Liver (tissue), 3 donors: Measurements from ENCODE around the gene LAG3.

ENCODE experiments used
- CTCF ChIP-seq: fragments of 150-350 bp; IDR thresholded peaks from 2 replicates; pipeline ENCODE4 v1.5.1; 2017; ENCODE audit warnings: improper control_type of control experiment, low read depth, low read length; ENCODE audit not compliant: missing input control
- JUND ChIP-seq, 2 donors: IDR thresholded peaks; 2 replicates each; pipeline ENCODE4 v1.6.1; 2016; ENCODE audit warnings: antibody characterized with exemption in 2 of 2
- RAD21 ChIP-seq, 2 donors: IDR thresholded peaks; 2 replicates each; pipeline ENCODE4 v1.6.1; 2016; ENCODE audit warnings: antibody characterized with exemption in 2 of 2, mild to moderate bottlenecking in 2 of 2
- donor health status: healthy.
- donor health status: healthy.

DNA sequence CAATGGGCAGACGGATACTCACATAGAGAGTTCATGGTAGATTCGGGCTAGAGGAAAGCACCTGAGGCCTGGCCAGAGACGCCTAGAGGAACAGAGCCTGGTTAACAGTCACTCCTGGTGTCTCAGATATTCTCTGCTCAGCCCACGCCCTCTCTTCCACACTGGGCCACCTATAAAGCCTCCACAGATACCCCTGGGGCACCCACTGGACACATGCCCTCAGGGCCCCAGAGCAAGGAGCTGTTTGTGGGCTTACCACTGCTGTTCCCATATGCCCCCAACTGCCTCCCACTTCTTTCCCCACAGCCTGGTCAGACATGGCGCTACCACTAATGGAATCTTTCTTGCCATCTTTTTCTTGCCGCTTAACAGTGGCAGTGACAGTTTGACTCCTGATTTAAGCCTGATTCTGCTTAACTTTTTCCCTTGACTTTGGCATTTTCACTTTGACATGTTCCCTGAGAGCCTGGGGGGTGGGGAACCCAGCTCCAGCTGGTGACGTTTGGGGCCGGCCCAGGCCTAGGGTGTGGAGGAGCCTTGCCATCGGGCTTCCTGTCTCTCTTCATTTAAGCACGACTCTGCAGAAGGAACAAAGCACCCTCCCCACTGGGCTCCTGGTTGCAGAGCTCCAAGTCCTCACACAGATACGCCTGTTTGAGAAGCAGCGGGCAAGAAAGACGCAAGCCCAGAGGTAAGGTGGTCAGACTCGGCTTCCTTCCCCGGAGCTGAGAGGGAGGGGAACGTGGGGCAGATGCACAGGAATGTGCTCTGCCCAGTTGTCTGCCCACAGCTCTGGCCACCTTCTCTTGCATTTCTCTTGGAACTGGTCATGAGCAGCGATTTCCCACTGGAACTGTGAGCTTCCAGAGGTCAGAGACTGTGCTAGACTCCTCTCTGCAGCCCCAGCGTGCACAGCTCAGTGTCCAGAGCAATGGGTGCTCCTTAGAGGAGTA, 16.9 kb downstream of the LAG3 start, which contains the start of gene CD4:
- TF ChIP-seq CTCF (no peak), RAD21 (IDR thresholded peaks at IDR 0.05) (no peak), JUND (IDR thresholded peaks at IDR 0.05) (no peak)
